Activated naive CD8-positive, alpha-beta T cell treated with anti-CD3 and anti-CD28 coated beads for 36 hours (primary cell): ENCODE data around the gene XYLB. TPM values are rescaled to one million over a fixed set of nuclear protein-coding genes. Genes with fewer than 3 reads are reported as not detected.
A peak's percentile ranks its signal among the peaks of the same experiment; 100 is the strongest.
"Not testable (repeated sequence)": the region's sequence is repeated elsewhere in the genome, so short reads cannot be mapped to it uniquely, and the experiment has no call there.

Experiments used
- DNase-seq: peaks from one replicate; pipeline ENCODE4 v3.0.0; 2021
- H3K27ac Mint-ChIP-seq: one replicate; pipeline ENCODE4 v1.8.0; 2022; ENCODE audit warnings: mild to moderate bottlenecking, moderate library complexity, mixed read lengths
- H3K27me3 Mint-ChIP-seq: one replicate; pipeline ENCODE4 v1.8.0; 2022; ENCODE audit warnings: mild to moderate bottlenecking, mixed read lengths
- H3K36me3 Mint-ChIP-seq: one replicate; pipeline ENCODE4 v1.8.0; 2021; ENCODE audit warnings: mild to moderate bottlenecking, mixed read lengths
- H3K4me1 Mint-ChIP-seq: one replicate; pipeline ENCODE4 v1.8.0; 2021; ENCODE audit warnings: mixed read lengths
- H3K4me3 Mint-ChIP-seq: one replicate; pipeline ENCODE4 v1.8.0; 2022; ENCODE audit warnings: mild to moderate bottlenecking, moderate library complexity, mixed read lengths
- H3K9me3 Mint-ChIP-seq: one replicate; pipeline ENCODE4 v1.8.0; 2022; ENCODE audit warnings: mixed read lengths
- total RNA-seq, 2 experiments: library from RNA; stranded (reverse); gene quantifications; one replicate each; pipeline ENCODE4 v1.2.3, GENCODE V29; 2021

XYLB gene
- total RNA-seq, 2 experiments from 2014 or later: 6.0 to 6.9 TPM

DNA sequence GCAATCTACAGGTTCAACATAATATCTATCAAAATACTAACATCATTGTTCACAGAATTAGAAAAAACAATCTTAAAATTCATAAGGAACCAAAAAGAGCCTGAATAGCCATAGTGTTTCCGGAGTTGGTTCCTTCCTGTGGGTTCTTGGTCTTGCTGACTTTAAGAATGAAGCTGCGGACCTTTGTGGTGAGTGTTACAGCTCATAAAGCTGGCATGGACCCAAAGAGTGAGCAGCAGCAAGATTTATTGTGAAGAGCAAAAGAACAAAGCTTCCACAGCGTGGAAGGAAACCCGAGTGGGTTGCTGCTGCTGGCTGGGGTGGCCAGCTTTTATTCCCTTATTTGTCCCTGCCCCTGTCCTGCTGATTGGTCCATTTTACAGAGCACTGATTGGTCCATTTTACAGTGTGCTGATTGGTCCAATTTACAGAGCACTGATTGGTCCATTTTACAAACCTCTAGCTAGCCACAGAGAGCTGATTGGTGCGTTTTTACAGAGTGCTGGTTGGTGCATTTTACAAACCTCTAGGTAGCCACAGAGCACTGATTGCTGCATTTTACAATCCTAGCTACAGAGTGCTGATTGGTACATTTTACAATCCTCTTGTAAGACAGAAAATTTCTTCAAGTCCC, 92.0 kb downstream of the XYLB start:
- not testable (repeated sequence) for H3K4me3 Mint-ChIP-seq, H3K27me3 Mint-ChIP-seq
- peaks cover 35% of the 10 kb centered on the region for H3K9me3 Mint-ChIP-seq

GRCh38 chr3:38443205-38443604, 96.6 kb downstream of the XYLB start:
- not testable (repeated sequence) for DNase-seq, H3K4me3 Mint-ChIP-seq, H3K36me3 Mint-ChIP-seq, H3K27ac Mint-ChIP-seq, H3K27me3 Mint-ChIP-seq, H3K4me1 Mint-ChIP-seq, H3K9me3 Mint-ChIP-seq

More for the DNA sequence above, 92.0 kb downstream of the XYLB start:
- not testable (repeated sequence) for H3K27ac Mint-ChIP-seq, DNase-seq, H3K4me1 Mint-ChIP-seq
- H3K36me3 Mint-ChIP-seq: peaks cover 24% of the 10 kb centered on the region

DNA sequence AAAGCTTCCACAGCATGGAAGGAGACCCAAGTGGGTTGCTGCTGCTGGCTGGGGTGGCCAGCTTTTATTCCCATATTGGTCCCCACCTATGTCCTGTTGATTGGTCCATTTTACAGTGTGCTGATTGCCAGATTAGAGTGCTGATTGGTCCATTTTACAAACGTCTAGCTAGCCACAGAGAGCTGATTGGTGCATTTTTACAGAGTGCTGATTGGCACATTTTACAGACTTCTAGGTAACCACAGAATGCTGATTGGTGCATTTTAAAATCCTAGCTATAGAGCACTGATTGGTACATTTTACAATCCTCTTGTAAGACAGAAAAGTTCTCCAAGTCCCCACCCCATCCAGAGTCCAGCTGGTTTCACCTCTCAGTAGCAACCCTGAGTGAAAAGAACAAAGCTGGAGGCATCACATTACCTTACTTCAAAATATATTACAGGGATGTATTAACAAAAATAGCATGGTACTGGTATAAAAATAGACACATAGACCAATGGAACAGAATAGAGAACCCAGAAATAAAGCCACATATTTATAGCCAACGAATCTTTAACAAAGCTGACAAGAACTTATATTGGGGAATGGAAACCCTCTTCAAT, 99.6 kb downstream of the XYLB start:
- peaks cover 6% of the 10 kb centered on the region for H3K9me3 Mint-ChIP-seq
- H3K27me3 Mint-ChIP-seq: no peaks in the 10 kb centered on the region
- no peak for DNase-seq
- peaks cover 3% of the 10 kb centered on the region for H3K36me3 Mint-ChIP-seq
- H3K27ac Mint-ChIP-seq: no peak overlapping the region
- no peak overlapping the region for H3K4me3 Mint-ChIP-seq
- H3K4me1 Mint-ChIP-seq: no peaks in the 10 kb centered on the region

DNA sequence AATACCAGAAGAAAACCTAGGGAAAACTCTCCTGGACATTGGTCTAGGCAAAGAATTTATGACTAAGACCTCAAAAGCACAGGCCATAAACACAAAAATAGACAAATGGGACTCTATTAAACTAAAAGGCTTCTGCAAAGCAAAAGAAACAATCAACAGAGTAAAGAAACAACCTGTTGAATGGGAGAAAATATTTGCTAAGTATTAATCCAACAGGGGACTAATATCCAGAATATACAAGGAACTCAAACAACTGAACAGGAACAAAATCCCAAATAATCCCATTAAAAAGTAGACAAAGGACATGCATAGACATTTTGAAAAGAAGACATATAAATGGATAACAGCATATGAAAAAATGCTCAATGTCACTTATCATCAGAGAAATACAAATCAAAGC, 100.2 kb downstream of the XYLB start:
- Mint-ChIP-seq H3K27ac (no peak overlapping the region), H3K27me3 (no peaks in the 10 kb centered on the region), H3K9me3 (peaks cover 8% of the 10 kb centered on the region), H3K4me1 (no peaks in the 10 kb centered on the region), H3K36me3 (peaks cover 3% of the 10 kb centered on the region), H3K4me3 (no peak overlapping the region)
- no peak for DNase-seq

- Mint-ChIP-seq H3K4me3 (no peak overlapping the region), H3K27me3 (no peaks in the 10 kb centered on the region), H3K27ac (no peak overlapping the region), H3K9me3 (peaks cover 8% of the 10 kb centered on the region), H3K36me3 (peaks cover 3% of the 10 kb centered on the region), H3K4me1 (peaks cover 3% of the 10 kb centered on the region)
- no peak for DNase-seq
Measured at GRCh38 chr3:38450853-38451252, 104.3 kb downstream of the XYLB start.

DNA sequence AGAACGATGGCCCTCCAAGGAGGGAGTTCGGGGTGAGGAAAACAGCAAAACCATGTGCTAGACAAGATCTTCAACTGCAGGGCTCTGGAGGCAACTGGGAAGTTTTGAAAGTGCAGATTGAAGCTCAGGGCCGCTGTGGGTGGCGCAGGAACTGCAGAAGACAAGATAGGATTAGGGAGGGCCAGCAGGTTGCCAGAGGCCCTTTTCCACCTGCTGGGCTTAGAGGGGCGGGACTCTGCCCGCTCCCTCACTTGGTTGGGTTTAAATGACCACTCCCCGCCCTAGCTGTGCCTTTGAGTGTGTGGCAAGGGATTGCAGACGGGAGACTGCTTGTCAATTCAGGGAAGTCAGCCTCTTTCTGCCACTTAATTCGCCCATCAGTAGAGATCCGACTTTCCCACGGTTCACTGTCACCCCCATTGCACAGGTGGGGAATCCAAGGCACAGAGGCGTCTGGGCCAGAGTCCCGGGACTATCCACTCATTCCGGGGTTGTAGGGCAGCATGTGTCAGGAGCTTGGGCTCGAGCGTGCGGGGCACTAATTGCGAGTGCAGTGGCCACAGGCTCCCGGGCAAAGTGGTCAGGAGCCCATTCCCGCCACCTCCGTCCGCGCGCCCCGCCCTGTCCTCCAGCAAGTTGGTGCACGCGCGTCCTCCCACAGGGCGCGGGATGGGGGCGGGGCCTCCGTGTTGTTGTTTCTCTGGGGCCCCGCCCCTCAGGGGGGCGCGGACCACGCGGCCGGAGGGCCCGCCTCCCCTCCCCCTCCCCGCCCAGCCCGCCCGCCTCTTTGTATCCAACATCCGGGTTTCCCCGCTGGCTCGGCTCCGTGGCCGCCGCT, 106.7 kb downstream of the XYLB start, which contains the start of gene ACVR2B:
ACVR2B (plus strand) TSS at position 816 of the 838 bp plus-strand sequence. CDS start 433 bp downstream, outside the sequence.
- H3K4me3 Mint-ChIP-seq: peak within 1 kb of the TSS; percentile 97
- peaks cover 8% of the 10 kb centered on the region for H3K9me3 Mint-ChIP-seq
- H3K27me3 Mint-ChIP-seq: no peaks in the 10 kb centered on the region
- peaks cover 8% of the 10 kb centered on the region for H3K4me1 Mint-ChIP-seq
- DNase-seq: peak; percentile 72
- peaks cover 3% of the 10 kb centered on the region for H3K36me3 Mint-ChIP-seq
- H3K27ac Mint-ChIP-seq: peak within 1 kb of the TSS; percentile 87

- no peaks in the 10 kb centered on the region for H3K27me3 Mint-ChIP-seq
- peaks cover 3% of the 10 kb centered on the region for H3K36me3 Mint-ChIP-seq
- H3K27ac Mint-ChIP-seq: no peak overlapping the region
- peaks cover 8% of the 10 kb centered on the region for H3K9me3 Mint-ChIP-seq
- H3K4me3 Mint-ChIP-seq: peak overlapping the region; percentile 55
- H3K4me1 Mint-ChIP-seq: peaks cover 14% of the 10 kb centered on the region
- DNase-seq: no peak
Measured at GRCh38 chr3:38453913-38454177, 107.3 kb downstream of the XYLB start.

DNA sequence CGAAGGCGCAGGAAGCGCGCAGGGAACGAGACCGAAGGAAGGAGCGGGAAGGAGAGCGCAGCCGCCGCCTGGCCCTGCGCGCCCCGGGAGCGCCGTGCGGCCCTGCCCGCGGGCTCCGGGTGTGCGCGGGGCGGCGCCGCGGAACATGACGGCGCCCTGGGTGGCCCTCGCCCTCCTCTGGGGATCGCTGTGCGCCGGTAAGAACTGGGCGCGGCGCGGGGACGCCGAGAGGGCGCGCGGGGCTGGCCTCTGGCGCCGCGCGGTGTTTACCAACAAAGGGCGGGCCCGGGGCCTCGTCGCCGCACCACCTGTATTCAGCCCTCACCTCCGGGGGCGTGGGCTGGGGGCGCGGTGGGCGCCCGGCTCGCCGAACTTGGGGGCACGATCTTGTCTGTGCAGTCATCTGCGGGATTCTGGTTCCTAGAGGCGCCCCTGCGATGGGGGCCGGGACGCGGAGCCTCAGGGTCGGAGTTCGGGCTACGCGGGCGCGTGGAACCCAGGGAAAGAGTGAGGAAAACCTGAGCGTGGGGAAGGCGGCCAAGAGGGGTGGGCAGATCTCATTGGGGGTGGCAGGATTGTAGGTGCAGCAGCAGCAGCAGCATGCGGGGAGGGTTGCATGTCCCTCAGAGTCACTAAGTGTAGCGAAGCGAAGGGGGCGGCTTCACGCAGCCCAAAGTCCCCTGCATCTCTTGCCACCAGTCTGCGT, 107.7 kb downstream of the XYLB start:
- Mint-ChIP-seq H3K4me3 (peak overlapping the region; percentile 97), H3K36me3 (peaks cover 3% of the 10 kb centered on the region), H3K27me3 (no peaks in the 10 kb centered on the region), H3K9me3 (peaks cover 8% of the 10 kb centered on the region), H3K27ac (peak overlapping the region; percentile 87), H3K4me1 (peaks cover 15% of the 10 kb centered on the region)
- peak; percentile 43 for DNase-seq

DNA sequence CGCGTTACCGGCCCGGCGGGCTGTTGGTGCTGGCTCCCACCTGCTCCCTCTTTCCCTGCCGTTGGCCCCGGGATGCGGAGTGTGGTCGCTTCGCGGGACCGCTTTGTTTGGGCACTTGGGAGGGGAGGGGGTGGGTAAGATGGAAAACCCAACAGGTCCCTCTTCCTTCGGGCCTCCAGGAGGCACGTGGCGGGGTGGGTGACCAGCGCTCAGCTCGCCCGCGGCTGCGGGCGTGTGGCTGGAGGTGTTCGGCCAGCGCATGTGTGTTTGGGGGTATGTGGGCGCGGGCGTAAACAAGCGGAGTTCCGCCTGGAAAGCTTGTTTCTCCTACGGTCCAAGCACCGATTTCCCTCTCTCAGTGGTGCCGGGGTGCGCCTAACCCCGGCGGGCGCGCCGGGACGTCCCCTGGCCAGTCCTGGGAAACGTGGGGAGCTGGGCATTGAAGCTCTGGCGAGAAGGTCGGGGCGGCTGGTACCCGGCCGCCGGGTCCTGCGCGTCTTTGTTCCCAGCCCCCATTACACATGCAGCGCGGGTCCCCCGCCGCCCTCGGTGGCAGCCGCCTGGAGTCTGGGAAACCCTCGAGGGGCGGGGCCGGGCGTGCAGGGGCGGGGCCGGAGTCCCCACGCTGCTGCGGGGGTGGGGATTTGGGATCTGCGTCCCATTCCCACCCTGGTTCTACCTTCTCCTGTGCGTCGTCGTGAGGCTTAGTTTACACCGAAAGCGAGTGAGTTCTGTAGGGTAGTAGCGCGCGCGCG, 108.5 kb downstream of the XYLB start:
- H3K4me1 Mint-ChIP-seq: peaks cover 15% of the 10 kb centered on the region

DNA sequence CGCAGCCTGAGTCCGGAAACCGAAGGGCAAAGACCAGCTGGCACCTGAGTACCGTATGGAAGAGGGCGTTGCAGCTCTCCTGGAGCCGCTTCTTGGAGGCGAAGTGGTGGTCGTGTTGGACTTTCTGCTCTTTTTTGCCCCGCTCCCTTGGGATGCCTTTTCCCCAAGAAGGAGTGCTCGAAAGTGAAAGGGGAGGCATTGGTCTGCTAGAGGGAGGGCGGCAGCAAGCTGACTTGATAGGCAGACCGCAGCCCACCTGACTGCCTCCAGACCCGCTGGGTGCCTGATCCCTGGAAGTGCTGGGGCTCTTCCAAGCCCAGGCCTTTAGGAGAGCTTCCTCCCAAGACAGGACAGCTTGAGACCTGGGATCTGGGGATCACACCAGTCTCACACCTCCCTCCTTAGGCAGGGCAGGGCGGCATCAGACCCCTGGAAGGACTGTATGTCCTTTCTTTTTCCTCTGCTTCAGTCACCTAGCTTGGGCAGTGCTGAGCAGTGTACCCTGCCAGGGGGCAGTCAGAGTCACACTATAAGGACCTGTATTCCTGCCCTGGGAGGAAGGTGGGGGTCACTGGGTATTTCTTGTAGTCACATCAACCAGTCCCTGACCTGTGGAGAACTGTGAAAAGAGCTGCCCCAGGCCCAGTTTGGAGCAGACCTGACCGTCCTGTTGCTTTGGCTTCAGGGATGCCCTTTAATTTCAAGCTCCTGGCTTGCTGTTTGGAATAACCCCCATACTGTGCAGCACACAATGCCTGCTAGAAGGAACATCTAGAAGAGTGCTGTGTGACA, 109.2 kb downstream of the XYLB start:
- no peak for DNase-seq
- H3K36me3 Mint-ChIP-seq: peaks cover 1% of the 10 kb centered on the region
- H3K4me1 Mint-ChIP-seq: peaks cover 17% of the 10 kb centered on the region
- H3K4me3 Mint-ChIP-seq: peak overlapping the region; percentile 97
- H3K27ac Mint-ChIP-seq: no peak overlapping the region
- H3K9me3 Mint-ChIP-seq: peaks cover 3% of the 10 kb centered on the region
- H3K27me3 Mint-ChIP-seq: no peaks in the 10 kb centered on the region

More for the DNA sequence above, 108.5 kb downstream of the XYLB start:
- H3K4me3 Mint-ChIP-seq: peak overlapping the region; percentile 97
- peaks cover 8% of the 10 kb centered on the region for H3K9me3 Mint-ChIP-seq
- peaks cover 3% of the 10 kb centered on the region for H3K36me3 Mint-ChIP-seq
- H3K27me3 Mint-ChIP-seq: no peaks in the 10 kb centered on the region
- no peak overlapping the region for H3K27ac Mint-ChIP-seq
- peak; percentile 46 for DNase-seq

GRCh38 chr3:38457111-38458003, 110.8 kb downstream of the XYLB start:
- H3K4me1 Mint-ChIP-seq: peaks cover 19% of the 10 kb centered on the region
- no peak overlapping the region for H3K4me3 Mint-ChIP-seq
- H3K27ac Mint-ChIP-seq: peak overlapping the region; percentile 54
- no peak for DNase-seq
- H3K27me3 Mint-ChIP-seq: no peaks in the 10 kb centered on the region
- H3K36me3 Mint-ChIP-seq: no peaks in the 10 kb centered on the region
- no peaks in the 10 kb centered on the region for H3K9me3 Mint-ChIP-seq

DNA sequence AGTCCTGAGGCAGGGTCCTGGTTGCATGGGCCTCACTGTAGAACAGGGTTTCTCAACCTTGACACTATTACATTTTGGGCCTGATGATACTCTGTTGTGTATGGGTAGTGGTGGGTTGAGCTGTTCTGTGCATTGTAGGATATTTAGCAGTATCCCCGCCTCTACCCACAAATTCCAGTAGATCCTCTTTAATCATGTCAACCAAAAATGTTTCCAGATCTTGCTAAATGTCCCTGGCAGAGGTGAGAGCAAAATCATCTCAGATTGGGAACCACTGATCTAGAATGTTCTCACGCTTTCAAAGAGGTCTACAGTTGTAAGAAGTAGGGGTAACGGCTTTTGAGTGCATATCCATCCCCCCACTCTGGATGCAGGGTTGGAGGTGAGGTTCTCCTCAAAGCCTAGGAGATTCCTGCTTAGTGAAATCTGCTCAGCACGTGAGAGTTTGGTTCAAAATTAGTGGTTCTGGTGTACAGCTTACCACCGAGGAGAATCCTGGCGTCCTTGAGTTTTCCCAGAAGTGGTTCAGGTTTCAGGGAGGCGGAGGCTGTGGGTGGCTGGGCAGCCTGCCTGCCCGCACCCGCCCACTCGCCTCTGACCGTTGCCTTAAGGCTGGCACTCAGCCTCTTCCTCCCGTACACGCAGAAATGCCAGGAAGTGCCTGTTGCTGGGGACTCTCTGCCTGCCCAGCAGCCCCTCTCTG, 112.4 kb downstream of the XYLB start:
- Mint-ChIP-seq H3K27me3 (no peaks in the 10 kb centered on the region), H3K27ac (no peak overlapping the region), H3K36me3 (no peaks in the 10 kb centered on the region), H3K9me3 (no peaks in the 10 kb centered on the region), H3K4me3 (no peak overlapping the region), H3K4me1 (peaks cover 19% of the 10 kb centered on the region)
- no peak for DNase-seq
